Neural progenitor cell (in vitro differentiated cells): ENCODE measurements around the gene AATK.

Experiments
- CTCF ChIP-seq: fragments of 200-600 bp; sonication (generic); IDR thresholded peaks from 2 replicates; pipeline ENCODE4 v1.5.1; 2017; ENCODE audit warnings: antibody characterized with exemption, mild to moderate bottlenecking
- EZH2 ChIP-seq: fragments of 200-600 bp; sonication (generic); IDR thresholded peaks from 2 replicates; pipeline ENCODE4 v1.6.1; 2017; ENCODE audit warnings: antibody characterized with exemption, mild to moderate bottlenecking, moderate library complexity
- EZH2phosphoT487 ChIP-seq: fragments of 200-600 bp; sonication (generic); IDR thresholded peaks from 2 replicates; pipeline ENCODE4 v1.6.1; 2017; ENCODE audit warnings: antibody characterized with exemption

DNA sequence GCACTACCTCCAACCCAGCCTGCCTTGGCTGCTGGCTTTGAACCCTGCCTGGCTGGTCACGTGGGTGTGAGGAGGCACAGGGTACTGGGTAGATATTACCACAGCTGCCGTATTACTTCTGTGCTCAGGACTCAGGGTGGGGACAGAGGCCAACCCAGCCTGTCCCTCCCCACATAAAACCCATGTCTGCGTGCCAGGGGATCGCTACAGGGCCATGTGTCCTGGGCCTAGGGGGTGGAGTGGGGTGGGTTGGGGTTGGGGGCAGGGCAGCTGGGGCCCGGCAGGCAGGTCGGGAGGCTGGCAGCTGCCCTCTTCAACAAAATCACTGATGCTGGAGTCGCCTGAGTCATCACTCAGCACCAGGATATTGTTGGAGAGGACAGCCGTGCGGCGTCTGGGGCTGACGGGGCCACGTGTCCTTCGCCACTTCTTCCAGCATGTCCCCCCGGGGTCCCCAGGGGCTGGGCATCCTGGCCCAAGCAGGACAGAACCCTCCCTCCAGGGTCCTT, 40.4 kb downstream of the AATK start:
- no peak for TF ChIP-seq CTCF
- no peak for TF ChIP-seq EZH2
- no peak for TF ChIP-seq EZH2phosphoT487
